OCI-LY1 (cell line): ENCODE results near the gene TLE7.

Source experiments
- CTCF ChIP-seq: fragments of 200-600 bp; sonication (generic), shearing (Covaris generic); IDR thresholded peaks from 2 replicates; pipeline ENCODE4 v1.5.1; 2017; ENCODE audit warnings: mild to moderate bottlenecking, antibody characterized with exemption, low read length, moderate library complexity, mixed read lengths
- EZH2 ChIP-seq: fragments of 200-600 bp; sonication (generic), shearing (Covaris generic); IDR thresholded peaks from 2 replicates; pipeline ENCODE4 v1.8.0; 2017; ENCODE audit warnings: borderline replicate concordance, mixed run types, mild to moderate bottlenecking, antibody characterized with exemption, low read length, moderate library complexity, mixed read lengths

DNA sequence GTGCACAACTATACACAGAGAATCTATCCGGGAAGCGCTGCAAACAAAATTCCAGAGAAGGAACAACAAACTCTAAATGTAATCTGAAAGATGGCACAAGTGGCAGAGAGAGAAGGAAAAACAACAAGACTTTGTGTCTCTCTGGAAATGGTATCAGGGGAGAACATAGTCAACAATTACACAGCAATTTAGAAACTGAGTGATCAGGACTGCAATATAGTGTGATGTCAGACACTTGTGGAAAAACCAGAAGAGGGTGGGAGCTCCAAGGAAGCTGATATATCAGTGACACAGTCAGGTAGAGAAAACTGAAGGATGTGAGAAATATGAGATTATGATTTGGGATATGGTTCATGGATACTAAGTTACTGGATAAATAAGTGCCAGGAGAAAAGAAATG lies 39.1 kb upstream of the TLE7 start:
- TF ChIP-seq CTCF (no peak), EZH2 (no peak)
